ENCODE data around the gene ATG4B.
"Not testable (repeated sequence)": the region's sequence is repeated elsewhere in the genome, so short reads cannot be mapped to it uniquely, and the experiment has no call there.

Gene ATG4B

DNA sequence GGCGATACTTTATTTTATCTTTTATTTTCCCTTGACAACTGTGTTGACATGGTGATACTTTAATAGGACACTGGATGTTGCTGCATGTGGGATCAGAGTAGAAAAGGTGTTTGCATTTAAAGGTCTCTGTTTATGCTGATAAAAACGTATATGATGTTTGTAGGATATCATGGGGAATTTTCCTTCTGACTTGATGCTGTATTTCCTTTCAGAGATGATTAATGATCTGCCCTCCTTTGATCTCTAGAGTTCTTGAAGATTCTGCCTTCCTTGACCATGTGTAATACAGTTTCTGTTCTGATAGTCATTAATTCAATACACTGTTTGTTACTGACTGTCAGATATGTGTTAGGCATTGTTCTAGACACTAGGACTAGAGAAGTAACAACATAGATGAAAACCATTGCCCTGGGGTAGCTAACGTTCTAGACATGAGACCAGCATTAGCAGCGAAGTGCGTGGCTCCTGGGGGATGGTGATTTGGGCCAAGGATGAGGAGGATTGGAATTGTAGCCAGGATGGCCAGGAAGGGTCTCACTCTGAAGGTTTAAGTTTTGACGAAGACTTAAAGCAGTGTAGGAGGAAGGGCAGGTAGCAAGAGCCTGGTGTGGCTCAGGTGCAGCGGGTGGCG lies 2.8 kb downstream of the ATG4B start:
- no peak for DNase-seq

DNA sequence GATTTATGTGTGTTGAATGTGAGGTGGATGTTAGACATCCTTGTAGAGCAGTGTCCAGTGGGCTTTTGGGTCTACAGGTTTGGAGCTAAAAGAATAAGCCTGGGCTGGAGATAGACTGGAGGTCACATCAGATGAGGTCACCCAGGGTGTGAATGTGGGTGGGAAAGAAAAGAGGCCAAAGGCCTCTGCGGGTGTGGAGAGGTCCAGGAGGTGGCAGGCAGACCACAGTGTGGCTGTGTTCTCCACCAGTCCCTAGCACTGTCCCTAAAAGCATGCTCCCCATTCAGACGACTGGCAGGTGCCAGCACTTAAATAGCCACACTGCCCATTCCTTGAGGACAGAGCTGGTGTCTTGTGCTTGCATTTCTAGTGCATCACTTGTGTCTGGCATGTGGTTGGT lies 4.1 kb downstream of the ATG4B start:
- no peak for DNase-seq

- DNase-seq: no peak
Measured at GRCh38 chr2:241645056-241645914, 7.8 kb downstream of the ATG4B start.

GRCh38 chr2:241645915-241646645 lies 8.6 kb downstream of the ATG4B start:
- no peak for DNase-seq

DNA sequence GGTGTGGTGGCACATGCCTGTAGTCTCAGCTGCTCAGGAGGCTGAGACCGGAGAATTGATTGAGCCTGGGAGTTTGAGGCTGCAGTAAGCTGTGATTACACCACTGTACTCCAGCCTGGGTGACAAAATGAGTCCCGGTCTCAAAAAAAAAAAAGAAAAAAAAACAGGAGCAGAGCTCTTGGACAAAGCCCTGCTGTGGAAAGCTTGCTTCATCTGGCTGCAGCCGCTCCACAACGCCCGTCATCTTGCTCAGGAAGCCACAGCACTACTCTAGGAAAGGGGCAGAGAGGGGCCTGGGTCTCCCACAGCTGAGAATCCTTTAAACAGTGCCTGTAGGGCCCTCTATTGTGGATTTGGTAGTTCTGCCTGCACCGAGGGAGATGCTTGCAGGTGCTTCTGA lies 11.0 kb downstream of the ATG4B start:
- no peak for DNase-seq

DNA sequence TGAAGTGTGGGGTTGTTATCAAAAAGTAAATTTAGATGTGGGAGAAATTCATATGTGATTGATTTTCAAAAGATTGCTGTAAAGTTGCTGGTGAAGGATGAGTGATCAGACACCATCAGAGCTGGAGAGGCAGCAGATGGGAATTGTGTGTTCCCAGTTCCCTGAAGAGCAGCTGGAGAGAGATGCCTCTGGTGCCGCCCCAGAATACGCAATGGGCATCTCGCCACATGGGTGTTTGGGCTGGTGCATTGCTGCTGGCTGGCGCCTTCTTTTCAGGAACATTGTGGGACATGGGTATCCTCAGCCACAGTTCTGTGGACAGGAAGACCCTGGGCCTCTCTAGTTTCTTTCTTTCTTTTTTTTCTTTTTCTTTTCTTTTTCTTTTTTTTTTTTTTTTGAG lies 11.9 kb downstream of the ATG4B start:
- no peak for DNase-seq

GRCh38 chr2:241649927-241650326 lies 12.4 kb downstream of the ATG4B start:
- DNase-seq: no peak

GRCh38 chr2:241652142-241652541 lies 14.6 kb downstream of the ATG4B start:
- no peak for DNase-seq

DNA sequence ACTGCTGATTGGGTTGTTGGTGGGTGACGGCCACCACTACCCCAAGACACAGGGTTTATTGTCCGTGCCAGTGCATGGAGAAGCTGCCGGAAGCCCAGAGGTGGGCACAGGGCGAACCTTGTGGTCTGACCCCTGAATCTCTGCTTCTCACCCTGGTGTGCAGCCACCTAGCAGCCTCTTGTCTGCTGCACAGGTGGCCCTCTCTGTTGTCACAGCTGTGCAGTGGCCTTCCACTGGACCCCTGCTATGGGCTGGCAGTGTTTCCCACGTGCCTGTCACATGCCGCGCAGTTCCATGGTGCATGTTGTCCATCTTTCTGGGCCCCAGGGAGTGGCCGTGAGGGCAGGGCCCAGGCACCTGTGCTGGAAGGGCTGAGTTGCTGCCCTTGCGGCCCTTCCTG lies 15.2 kb downstream of the ATG4B start:
- no peak for DNase-seq

DNA sequence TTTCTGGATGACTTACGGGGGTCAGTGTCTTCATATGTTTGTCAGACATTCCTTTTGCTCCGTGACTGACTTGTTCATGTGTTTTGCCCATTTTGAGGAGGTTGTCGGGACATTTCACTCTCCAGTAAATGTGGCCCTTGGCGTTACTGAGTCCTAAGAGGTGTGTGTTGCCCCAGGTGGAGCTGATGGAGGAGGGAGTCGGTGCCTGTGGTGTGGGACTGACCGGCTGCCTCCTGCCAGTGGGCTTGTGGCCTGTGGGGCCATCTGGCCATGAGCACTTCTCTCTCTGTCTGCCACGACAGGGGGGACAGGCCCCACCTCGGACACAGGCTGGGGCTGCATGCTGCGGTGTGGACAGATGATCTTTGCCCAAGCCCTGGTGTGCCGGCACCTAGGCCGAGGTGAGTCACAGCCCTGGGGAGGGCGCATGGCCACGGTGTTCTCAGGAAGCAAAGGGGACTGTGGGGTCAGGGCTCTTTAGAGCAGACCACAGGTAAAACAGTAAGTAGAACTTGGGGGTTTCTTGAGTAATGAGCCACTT lies 15.8 kb downstream of the ATG4B start:
- no peak for DNase-seq

GRCh38 chr2:241654551-241654950 lies 17.1 kb downstream of the ATG4B start:
- DNase-seq: no peak

- no peak for DNase-seq
Measured at GRCh38 chr2:241655516-241656189, 18.2 kb downstream of the ATG4B start.

DNA sequence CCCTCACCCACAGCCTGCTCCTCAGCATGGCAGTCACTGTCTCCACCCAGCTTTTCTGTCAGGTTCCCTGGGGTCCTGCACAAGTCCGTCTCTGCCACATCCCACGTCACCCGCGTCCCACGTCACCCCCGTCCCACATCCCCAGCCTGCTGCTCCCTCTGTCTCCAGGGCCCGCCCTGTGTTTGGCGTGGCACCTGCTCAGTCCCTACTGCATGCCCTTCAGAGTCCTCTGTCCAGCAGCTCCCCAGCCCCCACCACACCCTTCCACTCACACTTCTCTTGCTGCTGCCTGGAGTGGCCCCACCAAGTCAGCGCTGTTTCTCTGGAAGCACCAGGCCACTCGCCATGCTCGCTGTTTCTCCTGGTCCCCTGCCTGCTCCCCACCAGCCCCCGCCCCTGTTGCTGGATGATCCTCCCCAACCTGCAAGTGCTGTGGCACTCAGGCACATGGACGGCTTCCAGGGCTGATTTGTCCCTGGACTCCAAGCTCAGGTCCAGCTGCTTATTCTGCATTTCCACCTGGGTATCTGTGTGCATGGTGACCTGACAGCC lies 18.8 kb downstream of the ATG4B start:
- no peak for DNase-seq

- DNase-seq: no peak
Measured at GRCh38 chr2:241657786-241658254, 20.3 kb downstream of the ATG4B start.

GRCh38 chr2:241658296-241658695 lies 20.8 kb downstream of the ATG4B start:
- DNase-seq: no peak

GRCh38 chr2:241659150-241659739 lies 21.8 kb downstream of the ATG4B start:
- DNase-seq: peak; percentile 43

- DNase-seq: no peak
Measured at GRCh38 chr2:241660593-241661213, 23.2 kb downstream of the ATG4B start.

GRCh38 chr2:241662731-241663130 lies 25.2 kb downstream of the ATG4B start:
- not testable (repeated sequence) for DNase-seq

GRCh38 chr2:241665731-241666440 lies 28.4 kb downstream of the ATG4B start:
- DNase-seq: no peak

DNA sequence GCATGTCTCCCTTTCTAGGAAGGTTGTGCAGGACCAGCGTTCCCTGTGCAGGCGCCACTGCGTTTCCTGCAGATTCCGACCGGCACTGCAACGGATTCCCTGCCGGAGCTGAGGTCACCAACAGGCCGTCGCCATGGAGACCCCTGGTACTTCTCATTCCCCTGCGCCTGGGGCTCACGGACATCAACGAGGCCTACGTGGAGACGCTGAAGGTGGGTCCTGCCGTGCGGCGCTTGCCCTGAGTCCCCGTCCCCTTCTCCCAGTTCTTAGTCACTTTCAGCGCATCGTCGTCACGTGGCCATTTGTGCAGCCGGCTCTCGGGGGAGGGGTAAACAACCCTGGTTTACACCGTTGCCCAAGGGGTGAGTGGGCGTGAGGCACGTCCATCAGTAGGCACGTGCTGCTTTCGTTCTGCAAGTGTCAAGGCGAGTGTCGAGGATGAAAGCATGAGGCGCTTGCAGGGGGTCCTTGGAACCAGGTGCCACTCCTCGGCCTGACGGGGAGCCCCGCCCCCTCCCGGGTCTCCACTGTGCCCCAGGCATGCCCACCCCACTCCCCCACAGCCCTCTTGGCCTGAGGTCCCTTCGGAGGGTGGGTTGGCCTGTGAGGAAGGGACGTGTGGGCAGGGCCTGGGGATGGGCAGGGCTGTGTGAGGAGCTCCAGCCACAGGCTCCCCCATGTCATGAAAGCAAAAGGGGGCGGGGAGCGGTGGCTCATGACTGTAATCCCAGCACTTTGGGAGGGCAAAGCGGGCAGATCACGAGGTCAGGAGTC lies 29.3 kb downstream of the ATG4B start:
- DNase-seq: peak; percentile 22

Measured in NCI-H526 treated with DMSO at 0.1 percent for 48 hours (cell line).